Naive thymus-derived CD4-positive, alpha-beta T cell (primary cell): ENCODE measurements around the gene ZBTB46. TPM values are rescaled to one million over a fixed set of nuclear protein-coding genes. Genes with fewer than 3 reads are reported as not detected.

Experiments
- ATAC-seq: fragments of 150-1000 bp; cut with Tn5 transposase; 2 replicates; pipeline ENCODE4 v1.10.0; 2021; ENCODE audit warnings: mild to moderate bottlenecking, moderate library complexity
- CTCF ChIA-PET: fragments of 350-600 bp; sonication (Branson Sonifier 250); formaldehyde crosslinking; loops from one replicate; lab custom pipeline; 2021; ENCODE audit warnings: antibody characterized with exemption; lab: Charles Lee
- POLR2A ChIA-PET: fragments of 350-600 bp; sonication (Branson Sonifier 250); formaldehyde crosslinking; loops from one replicate; lab custom pipeline; 2021; ENCODE audit warnings: antibody characterized with exemption, inconsistent platforms; lab: Charles Lee
- DNase-seq, 9 donors: peaks; one replicate each; pipeline versions ENCODE4 v3.0.0 to v3.0.0-alpha.2; 2020 to 2022; ENCODE audit warnings: mixed read lengths in 1 of 9
- H3K27ac ChIP-seq: one replicate; pipeline ENCODE4 v1.7.0; 2013; ENCODE audit warnings: mild to moderate bottlenecking, low read depth, low read length, moderate library complexity
- H3K27me3 ChIP-seq, 2 donors: one replicate each; pipeline ENCODE4 v1.7.0; 2013; ENCODE audit warnings: low read length in 2 of 2, mild to moderate bottlenecking in 2 of 2, moderate library complexity in 2 of 2; ENCODE audit not compliant: control insufficient read depth in 2 of 2, insufficient read depth in 2 of 2
- H3K36me3 ChIP-seq, 3 experiments: 1 replicate in 2 of 3; 2 replicates in 1 of 3; pipeline ENCODE4 v1.7.0; 2013; ENCODE audit warnings: low read length in 3 of 3, mild to moderate bottlenecking in 3 of 3, moderate library complexity in 1 of 3; ENCODE audit not compliant: insufficient read depth in 3 of 3, control insufficient read depth in 2 of 3
- H3K4me1 ChIP-seq, 2 donors: one replicate each; pipeline ENCODE4 v1.7.0; 2013; ENCODE audit warnings: low read length in 2 of 2, mild to moderate bottlenecking in 2 of 2, moderate library complexity in 1 of 2; ENCODE audit not compliant: control insufficient read depth in 2 of 2, insufficient read depth in 2 of 2
- H3K4me3 ChIP-seq: 2 replicates; pipeline ENCODE4 v1.7.0; 2013; ENCODE audit warnings: mild to moderate bottlenecking, low read length
- H3K9me3 ChIP-seq, 3 experiments: 1 replicate in 2 of 3; 2 replicates in 1 of 3; pipeline ENCODE4 v1.7.0; 2013; ENCODE audit warnings: low read length in 3 of 3; ENCODE audit not compliant: control insufficient read depth in 2 of 3
- H3K27ac Mint-ChIP-seq, 9 donors: one replicate each; pipeline ENCODE4 v1.8.0; 2020 to 2022; ENCODE audit warnings: mixed read lengths in 9 of 9, mild to moderate bottlenecking in 8 of 9, moderate library complexity in 5 of 9, inconsistent platforms in 2 of 9
- H3K27me3 Mint-ChIP-seq, 5 donors: one replicate each; pipeline ENCODE4 v1.8.0; 2021 to 2022; ENCODE audit warnings: mixed read lengths in 5 of 5, mild to moderate bottlenecking in 1 of 5
- H3K36me3 Mint-ChIP-seq, 5 donors: one replicate each; pipeline ENCODE4 v1.8.0; 2020 to 2022; ENCODE audit warnings: mixed read lengths in 5 of 5, mild to moderate bottlenecking in 3 of 5, inconsistent platforms in 1 of 5
- H3K4me1 Mint-ChIP-seq, 7 donors: one replicate each; pipeline ENCODE4 v1.8.0; 2020 to 2022; ENCODE audit warnings: mixed read lengths in 7 of 7, mild to moderate bottlenecking in 3 of 7, inconsistent platforms in 1 of 7
- H3K4me3 Mint-ChIP-seq, 10 donors: one replicate each; pipeline ENCODE4 v1.8.0; 2020 to 2022; ENCODE audit warnings: mild to moderate bottlenecking in 10 of 10, mixed read lengths in 10 of 10, moderate library complexity in 6 of 10, inconsistent platforms in 2 of 10
- H3K9me3 Mint-ChIP-seq, 11 donors: one replicate each; pipeline ENCODE4 v1.8.0; 2020 to 2022; ENCODE audit warnings: mixed read lengths in 11 of 11, mild to moderate bottlenecking in 4 of 11, inconsistent platforms in 1 of 11, moderate library complexity in 1 of 11
- intact Hi-C, 2 donors: fragments of 100-400 bp; cut with micrococcal nuclease; formaldehyde crosslinking; loops; one replicate each; pipeline ENCODE4 v1.15.1; 2023
- polyA plus RNA-seq, 2 donors: library from polyadenylated mRNA; unstranded; fragments of 300-500 nt; fragmentation: Illumina TruSeq; gene quantifications; one replicate each; pipeline ENCODE4 v1.2.3, GENCODE V29; 2021
- total RNA-seq, 6 experiments: library from RNA in 5 of 6; stranded (reverse) in 5 of 6; gene quantifications; 1 replicate in 5 of 6; 2 replicates in 1 of 6; pipeline ENCODE4 v1.2.3 and lab custom pipeline; 2021 to 2026

The ZBTB46 gene
- total and polyA plus RNA-seq, 7 experiments from 2014 or later: 0.03 to 1.7 (median 0.07) TPM; not detected in 1

DNA sequence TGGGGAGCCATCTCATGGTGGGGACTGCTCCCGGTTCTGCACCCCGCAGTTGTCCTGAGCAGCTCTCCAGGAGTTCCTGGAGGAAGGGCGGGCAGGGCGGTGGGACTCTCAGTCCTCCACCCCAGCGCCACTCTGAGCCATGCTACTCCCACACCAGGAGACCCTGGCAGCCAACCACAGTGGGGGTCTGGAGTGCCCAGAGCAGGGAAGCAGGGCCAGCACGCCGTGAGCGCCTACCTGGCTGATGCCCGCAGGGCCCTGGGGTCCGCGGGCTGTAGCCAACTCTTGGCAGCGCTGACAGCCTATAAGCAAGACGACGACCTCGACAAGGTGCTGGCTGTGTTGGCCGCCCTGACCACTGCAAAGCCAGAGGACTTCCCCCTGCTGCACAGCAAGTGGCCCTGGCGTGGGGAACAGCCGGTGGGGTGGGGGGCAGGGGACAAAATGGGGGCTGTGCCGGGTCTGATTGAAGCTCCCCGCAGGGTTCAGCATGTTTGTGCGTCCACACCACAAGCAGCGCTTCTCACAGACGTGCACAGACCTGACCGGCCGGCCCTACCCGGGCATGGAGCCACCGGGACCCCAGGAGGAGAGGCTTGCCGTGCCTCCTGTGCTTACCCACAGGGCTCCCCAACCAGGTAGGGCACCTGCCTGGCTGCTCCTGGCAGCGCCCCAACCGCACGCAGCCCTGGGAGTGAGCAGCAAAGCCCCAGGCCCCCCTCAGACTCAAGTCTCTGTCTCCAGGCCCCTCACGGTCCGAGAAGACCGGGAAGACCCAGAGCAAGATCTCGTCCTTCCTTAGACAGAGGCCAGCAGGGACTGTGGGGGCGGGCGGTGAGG, 136.3 kb downstream of the ZBTB46 start:
- Mint-ChIP-seq H3K4me1 (peaks cover 5 to 18% (median 6%) of the 10 kb centered on the region in 7 donors), H3K27ac (no peak overlapping the region), H3K36me3 (peaks cover 0 to 10% (median 0%) of the 10 kb centered on the region in 5 donors), H3K4me3 (no peak overlapping the region), H3K27me3 (peaks cover 0 to 2% (median 0%) of the 10 kb centered on the region in 5 donors), H3K9me3 (peaks cover 0 to 5% (median 0%) of the 10 kb centered on the region in 11 donors)
- ATAC-seq (no peak), DNase-seq (peak in 1 of 9 donors; percentile 8)
- H3K36me3 ChIP-seq: peaks cover 0 to 21% (median 0%) of the 10 kb centered on the region in 3 experiments
- no peak overlapping the region for H3K27ac ChIP-seq
- H3K9me3 ChIP-seq: no peaks in the 10 kb centered on the region
- ChIA-PET CTCF (no interaction called here), POLR2A (interaction anchor here (0.5 to 1.5 kb wide), 3 partner anchors 13 to 288 kb away, joined by 3 read pairs; partner anchors contain the start of genes ARFRP1 and ZGPAT)
- no peaks in the 10 kb centered on the region for H3K27me3 ChIP-seq
- no peak overlapping the region for H3K4me3 ChIP-seq
- intact Hi-C loops: no loop called here
- peaks cover 12 to 20% of the 10 kb centered on the region in 2 donors for H3K4me1 ChIP-seq

DNA sequence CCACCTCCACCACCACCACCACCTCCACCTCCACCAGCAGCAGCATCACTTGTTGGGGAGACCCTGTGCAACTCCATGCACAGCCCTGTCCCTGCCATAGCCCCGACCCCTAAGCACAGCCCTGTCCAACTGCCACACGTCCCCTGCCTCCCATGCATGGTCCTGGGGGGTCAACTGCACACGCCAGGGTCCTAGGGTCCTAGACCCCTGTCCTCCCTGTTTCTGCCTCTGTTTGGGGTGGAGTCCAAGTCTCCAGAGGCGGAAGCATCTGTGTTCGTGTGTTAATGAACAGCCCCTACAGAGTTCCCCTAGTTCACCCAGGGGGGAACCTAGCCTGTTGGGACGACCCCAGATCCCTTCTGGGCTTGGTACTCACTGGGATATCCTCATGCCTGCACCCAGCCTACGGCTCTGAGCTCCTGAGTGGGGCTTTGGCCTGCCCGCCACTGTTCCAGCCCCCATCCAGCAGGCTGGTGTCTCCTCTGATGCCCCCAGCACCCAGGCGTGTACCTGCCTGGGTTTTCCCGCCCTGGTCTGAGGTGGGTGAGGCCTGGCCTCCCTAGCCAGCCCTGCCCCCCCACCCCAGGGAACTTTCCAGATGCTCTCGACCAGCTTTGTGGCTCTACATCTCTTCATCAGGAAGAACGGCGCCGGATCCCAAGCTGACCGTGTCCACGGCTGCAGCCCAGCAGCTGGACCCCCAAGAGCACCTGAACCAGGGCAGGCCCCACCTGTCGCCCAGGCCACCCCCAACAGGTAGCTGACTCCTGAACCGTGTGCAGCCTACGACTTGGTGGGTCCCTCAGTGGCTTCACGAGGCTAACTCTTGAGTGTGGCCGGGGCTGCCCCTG, 137.1 kb downstream of the ZBTB46 start:
- Mint-ChIP-seq H3K9me3 (peaks cover 0 to 5% (median 0%) of the 10 kb centered on the region in 11 donors), H3K4me3 (peak overlapping the region in 2 of 10 donors; percentile 44 to 55), H3K27ac (peak overlapping the region in 6 of 9 donors; percentile 21 to 86 (median 69)), H3K36me3 (peaks cover 0 to 10% (median 0%) of the 10 kb centered on the region in 5 donors), H3K4me1 (peaks cover 5 to 18% (median 6%) of the 10 kb centered on the region in 7 donors), H3K27me3 (peaks cover 0 to 2% (median 0%) of the 10 kb centered on the region in 5 donors)
- H3K27ac ChIP-seq: no peak overlapping the region
- H3K27me3 ChIP-seq: no peaks in the 10 kb centered on the region
- DNase-seq (peak in 1 of 9 donors; percentile 7), ATAC-seq (no peak)
- intact Hi-C loops: no loop called here
- peaks cover 0 to 14% (median 0%) of the 10 kb centered on the region in 3 experiments for H3K36me3 ChIP-seq
- no peaks in the 10 kb centered on the region for H3K9me3 ChIP-seq
- H3K4me1 ChIP-seq: peaks cover 12 to 20% of the 10 kb centered on the region in 2 donors
- ChIA-PET POLR2A (interaction anchor here (0.5 to 1.5 kb wide), 2 partner anchors 14 to 289 kb away, joined by 3 read pairs; partner anchors contain the start of genes ARFRP1 and ZGPAT), CTCF (no interaction called here)
- no peak overlapping the region for H3K4me3 ChIP-seq

Other genes with a start within 250 kb of the ZBTB46 start
- gene GMEB2, start 204.2 kb downstream of the ZBTB46 start, total RNA-seq: 10 to 100 TPM; 17.4 to 30.2 (median 24.6) TPM
- gene GMEB2, start 204.2 kb downstream of the ZBTB46 start, polyA plus RNA-seq: 10 to 100 TPM; 11.0 to 21.9 TPM
- gene STMN3, start 177.8 kb downstream of the ZBTB46 start, total RNA-seq: 100 to 1,000 TPM in 2 of 5 experiments, 10 to 100 TPM in 3; 34.2 to 122 (median 70.3) TPM
- gene STMN3, start 177.8 kb downstream of the ZBTB46 start, polyA plus RNA-seq: 10 to 100 TPM; 33.5 to 37.0 TPM
- gene RTEL1, start 173.0 kb downstream of the ZBTB46 start, total RNA-seq: 10 to 100 TPM; 28.4 to 47.2 (median 32.4) TPM
- 1 to 10 TPM; 1.9 to 8.6 TPM for gene RTEL1, start 173.0 kb downstream of the ZBTB46 start, polyA plus RNA-seq
- gene TNFRSF6B, start 134.6 kb downstream of the ZBTB46 start, total RNA-seq: under 1 TPM in 1 of 5 experiments, not detected in 4; 0.74 TPM
- gene TNFRSF6B, start 134.6 kb downstream of the ZBTB46 start, polyA plus RNA-seq: under 1 TPM in 1 of 2 donors, not detected in 1; 0.22 TPM
- gene ARFRP1, start 123.3 kb downstream of the ZBTB46 start, total RNA-seq: 10 to 100 TPM; 55.4 to 92.1 (median 66.2) TPM
- gene ARFRP1, start 123.3 kb downstream of the ZBTB46 start, polyA plus RNA-seq: 100 to 1,000 TPM in 1 of 2 donors, 10 to 100 TPM in 1; 89.1 to 108 TPM
- gene ZGPAT, start 123.2 kb downstream of the ZBTB46 start, total RNA-seq: 10 to 100 TPM; 42.9 to 49.9 (median 45.4) TPM
- 10 to 100 TPM; 47.5 to 82.1 TPM for gene ZGPAT, start 123.2 kb downstream of the ZBTB46 start, polyA plus RNA-seq
- gene LIME1, start 94.6 kb downstream of the ZBTB46 start, total RNA-seq: 100 to 1,000 TPM in 3 of 5 experiments, 10 to 100 TPM in 2; 96.8 to 118 (median 103) TPM
- 100 to 1,000 TPM; 205 to 366 TPM for gene LIME1, start 94.6 kb downstream of the ZBTB46 start, polyA plus RNA-seq
- 100 to 1,000 TPM in 3 of 5 experiments, 10 to 100 TPM in 2; 88.7 to 136 (median 111) TPM for gene SLC2A4RG, start 91.5 kb downstream of the ZBTB46 start, total RNA-seq
- gene SLC2A4RG, start 91.5 kb downstream of the ZBTB46 start, polyA plus RNA-seq: 1 to 10 TPM; 3.0 to 4.6 TPM
- gene ABHD16B, start 30.2 kb upstream of the ZBTB46 start, total RNA-seq: under 1 TPM in 1 of 5 experiments, not detected in 4; 0.24 TPM
- 1 to 10 TPM in 1 of 2 donors, under 1 TPM in 1; 0.65 to 1.1 TPM for gene ABHD16B, start 30.2 kb upstream of the ZBTB46 start, polyA plus RNA-seq
- gene TPD52L2, start 34.0 kb upstream of the ZBTB46 start, total RNA-seq: 10 to 100 TPM; 33.7 to 56.8 (median 43.2) TPM
- 10 to 100 TPM; 67.4 to 84.0 TPM for gene TPD52L2, start 34.0 kb upstream of the ZBTB46 start, polyA plus RNA-seq
- gene DNAJC5, start 63.9 kb upstream of the ZBTB46 start, total RNA-seq: 10 to 100 TPM; 35.5 to 56.8 (median 50.3) TPM
- 1 to 10 TPM; 7.5 to 7.6 TPM for gene DNAJC5, start 63.9 kb upstream of the ZBTB46 start, polyA plus RNA-seq
- 10 to 100 TPM; 42.0 to 49.0 (median 46.6) TPM for gene UCKL1, start 125.2 kb upstream of the ZBTB46 start, total RNA-seq
- 10 to 100 TPM; 20.5 to 33.0 TPM for gene UCKL1, start 125.2 kb upstream of the ZBTB46 start, polyA plus RNA-seq
- 10 to 100 TPM; 17.7 to 29.8 (median 26.3) TPM for gene ZNF512B, start 138.7 kb upstream of the ZBTB46 start, total RNA-seq
- gene ZNF512B, start 138.7 kb upstream of the ZBTB46 start, polyA plus RNA-seq: 1 to 10 TPM; 1.1 to 2.4 TPM
- gene SAMD10, start 148.4 kb upstream of the ZBTB46 start, total RNA-seq: 10 to 100 TPM; 10.2 to 37.8 (median 22.7) TPM
- 10 to 100 TPM; 11.5 to 14.2 TPM for gene SAMD10, start 148.4 kb upstream of the ZBTB46 start, polyA plus RNA-seq
- gene PRPF6, start 149.9 kb upstream of the ZBTB46 start, total RNA-seq: 10 to 100 TPM; 71.2 to 95.8 (median 82.9) TPM
- 100 to 1,000 TPM in 1 of 2 donors, 10 to 100 TPM in 1; 86.9 to 127 TPM for gene PRPF6, start 149.9 kb upstream of the ZBTB46 start, polyA plus RNA-seq
- 10 to 100 TPM in 3 of 5 experiments, 1 to 10 TPM in 2; 4.7 to 24.6 (median 12.5) TPM for gene C20orf204, start 204.9 kb upstream of the ZBTB46 start, total RNA-seq
- gene C20orf204, start 204.9 kb upstream of the ZBTB46 start, polyA plus RNA-seq: under 1 TPM in 1 of 2 donors, not detected in 1; 0.39 TPM
- 1 to 10 TPM in 1 of 5 experiments, under 1 TPM in 1, not detected in 3; 0.20 to 1.7 TPM for gene SOX18, start 218.4 kb upstream of the ZBTB46 start, total RNA-seq
- not detected for gene SOX18, start 218.4 kb upstream of the ZBTB46 start, polyA plus RNA-seq
- gene TCEA2, start 231.9 kb upstream of the ZBTB46 start, total RNA-seq: 10 to 100 TPM; 35.5 to 73.2 (median 47.3) TPM
- gene TCEA2, start 231.9 kb upstream of the ZBTB46 start, polyA plus RNA-seq: 10 to 100 TPM; 22.2 to 33.2 TPM
- gene RGS19, start 248.3 kb upstream of the ZBTB46 start, total RNA-seq: 10 to 100 TPM; 21.8 to 93.4 (median 23.6) TPM
- 10 to 100 TPM; 55.2 to 66.8 TPM for gene RGS19, start 248.3 kb upstream of the ZBTB46 start, polyA plus RNA-seq
- gene OPRL1, start 248.8 kb upstream of the ZBTB46 start, total RNA-seq: 1 to 10 TPM in 3 of 5 experiments, under 1 TPM in 2; 0.75 to 6.1 (median 1.1) TPM
- 1 to 10 TPM in 1 of 2 donors, under 1 TPM in 1; 0.18 to 1.3 TPM for gene OPRL1, start 248.8 kb upstream of the ZBTB46 start, polyA plus RNA-seq